T-helper 1 cell treated with Interleukin-12 subunit alpha and Interleukin-12 subunit beta and Interleukin-4 antibody, amounts not matched to agents 30 μg/mL and 1 μg/mL, for 36 hours (primary cell): ENCODE data around the gene SDK2.

Source experiments
- H3K27ac Mint-ChIP-seq: one replicate; pipeline ENCODE4 v1.8.0; 2021; ENCODE audit warnings: mild to moderate bottlenecking, mixed read lengths
- H3K27me3 Mint-ChIP-seq: one replicate; pipeline ENCODE4 v1.8.0; 2021; ENCODE audit warnings: low read depth, mixed read lengths
- H3K36me3 Mint-ChIP-seq: one replicate; pipeline ENCODE4 v1.8.0; 2021; ENCODE audit warnings: low read depth, mixed read lengths
- H3K4me1 Mint-ChIP-seq: one replicate; pipeline ENCODE4 v1.8.0; 2021; ENCODE audit warnings: low read depth, mixed read lengths
- H3K4me3 Mint-ChIP-seq: one replicate; pipeline ENCODE4 v1.8.0; 2021; ENCODE audit warnings: mild to moderate bottlenecking, moderate library complexity, mixed read lengths
- H3K9me3 Mint-ChIP-seq: one replicate; pipeline ENCODE4 v1.8.0; 2021; ENCODE audit warnings: mixed read lengths

SDK2 gene

GRCh38 chr17:73358668-73359067 lies 285.6 kb downstream of the SDK2 start:
- Mint-ChIP-seq H3K4me3 (no peak overlapping the region), H3K27ac (no peak overlapping the region), H3K36me3 (no peaks in the 10 kb centered on the region), H3K4me1 (no peaks in the 10 kb centered on the region), H3K27me3 (no peaks in the 10 kb centered on the region), H3K9me3 (no peaks in the 10 kb centered on the region)

GRCh38 chr17:73357981-73358380 lies 286.3 kb downstream of the SDK2 start:
- no peaks in the 10 kb centered on the region for H3K36me3 Mint-ChIP-seq
- no peak overlapping the region for H3K27ac Mint-ChIP-seq
- H3K27me3 Mint-ChIP-seq, result no peaks in the 10 kb centered on the region
- H3K9me3 Mint-ChIP-seq, result no peaks in the 10 kb centered on the region
- no peak overlapping the region for H3K4me3 Mint-ChIP-seq
- H3K4me1 Mint-ChIP-seq, result no peaks in the 10 kb centered on the region

DNA sequence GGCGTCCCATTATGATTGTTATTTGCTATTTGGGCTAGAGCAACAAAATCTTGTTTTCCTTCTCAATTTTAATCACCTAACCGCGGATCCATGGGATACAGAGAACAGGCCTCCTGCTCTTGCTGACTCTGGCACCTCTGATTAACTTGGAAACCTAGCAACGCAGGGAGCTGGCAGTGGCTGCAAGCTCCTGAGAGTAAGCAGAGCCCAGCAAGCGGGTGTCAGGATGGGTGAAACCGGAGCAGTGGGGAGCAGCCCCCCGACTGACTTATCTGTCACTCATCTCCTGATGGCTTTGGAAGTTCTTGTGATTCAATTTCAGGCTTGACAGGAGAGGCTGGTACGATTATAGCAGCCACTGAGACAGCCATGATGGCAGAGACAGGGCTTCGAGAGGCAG lies 286.9 kb downstream of the SDK2 start:
- H3K4me1 Mint-ChIP-seq, result no peaks in the 10 kb centered on the region
- H3K27ac Mint-ChIP-seq, result no peak overlapping the region
- no peaks in the 10 kb centered on the region for H3K27me3 Mint-ChIP-seq
- H3K36me3 Mint-ChIP-seq, result no peaks in the 10 kb centered on the region
- no peaks in the 10 kb centered on the region for H3K9me3 Mint-ChIP-seq
- H3K4me3 Mint-ChIP-seq, result no peak overlapping the region

- Mint-ChIP-seq H3K36me3 (no peaks in the 10 kb centered on the region), H3K27me3 (no peaks in the 10 kb centered on the region), H3K27ac (no peak overlapping the region), H3K4me1 (no peaks in the 10 kb centered on the region), H3K9me3 (no peaks in the 10 kb centered on the region), H3K4me3 (no peak overlapping the region)
Measured at GRCh38 chr17:73356561-73357170, 287.6 kb downstream of the SDK2 start.

GRCh38 chr17:73354423-73355284 lies 289.6 kb downstream of the SDK2 start:
- H3K27me3 Mint-ChIP-seq, result no peaks in the 10 kb centered on the region
- H3K36me3 Mint-ChIP-seq, result no peaks in the 10 kb centered on the region
- no peaks in the 10 kb centered on the region for H3K9me3 Mint-ChIP-seq
- no peaks in the 10 kb centered on the region for H3K4me1 Mint-ChIP-seq
- H3K27ac Mint-ChIP-seq, result no peak overlapping the region
- no peak overlapping the region for H3K4me3 Mint-ChIP-seq

DNA sequence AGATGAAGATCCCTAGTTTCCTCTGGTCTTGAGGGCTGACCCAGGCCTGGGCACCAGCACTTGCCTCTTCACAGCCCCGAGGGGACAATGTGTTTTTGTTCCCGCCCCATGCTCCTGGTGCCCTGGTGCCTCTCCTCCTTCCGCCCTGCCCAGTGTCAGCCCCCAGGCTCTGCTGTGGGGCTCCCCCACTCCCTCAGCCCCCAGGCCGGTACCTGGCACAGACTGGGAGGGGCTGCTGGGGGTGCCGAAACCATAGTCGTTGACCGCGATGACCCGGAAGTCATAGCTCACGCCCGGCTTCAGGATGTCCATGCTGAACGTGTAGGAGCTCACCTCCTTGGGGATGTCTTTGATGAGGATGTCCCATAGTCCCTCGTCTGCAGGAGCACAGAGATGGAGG lies 292.0 kb downstream of the SDK2 start:
- Mint-ChIP-seq H3K9me3 (no peaks in the 10 kb centered on the region), H3K27me3 (no peaks in the 10 kb centered on the region), H3K27ac (no peak overlapping the region), H3K4me3 (no peak overlapping the region), H3K36me3 (no peaks in the 10 kb centered on the region), H3K4me1 (no peaks in the 10 kb centered on the region)

DNA sequence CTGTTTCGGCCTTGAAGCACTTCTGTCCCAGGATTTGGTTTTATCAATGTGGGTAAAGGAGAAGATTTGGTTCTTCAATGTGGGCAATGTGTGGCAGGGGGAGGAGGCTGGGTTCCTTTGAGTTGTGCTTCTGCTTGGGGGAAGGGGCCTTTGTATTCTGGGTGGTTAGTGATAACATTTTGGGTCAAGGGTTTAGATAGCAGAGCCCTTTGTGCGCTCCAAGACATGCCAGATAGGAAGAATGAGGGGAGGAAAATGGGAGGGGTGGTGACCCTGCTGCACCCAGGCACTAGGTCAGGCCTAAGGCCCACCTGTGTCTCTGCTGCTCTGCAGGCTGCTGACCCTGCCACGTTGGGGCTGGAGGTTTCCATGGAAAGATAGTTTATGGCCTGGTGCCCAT lies 292.5 kb downstream of the SDK2 start:
- Mint-ChIP-seq H3K36me3 (no peaks in the 10 kb centered on the region), H3K27me3 (no peaks in the 10 kb centered on the region), H3K9me3 (no peaks in the 10 kb centered on the region), H3K27ac (no peak overlapping the region), H3K4me1 (no peaks in the 10 kb centered on the region), H3K4me3 (no peak overlapping the region)

DNA sequence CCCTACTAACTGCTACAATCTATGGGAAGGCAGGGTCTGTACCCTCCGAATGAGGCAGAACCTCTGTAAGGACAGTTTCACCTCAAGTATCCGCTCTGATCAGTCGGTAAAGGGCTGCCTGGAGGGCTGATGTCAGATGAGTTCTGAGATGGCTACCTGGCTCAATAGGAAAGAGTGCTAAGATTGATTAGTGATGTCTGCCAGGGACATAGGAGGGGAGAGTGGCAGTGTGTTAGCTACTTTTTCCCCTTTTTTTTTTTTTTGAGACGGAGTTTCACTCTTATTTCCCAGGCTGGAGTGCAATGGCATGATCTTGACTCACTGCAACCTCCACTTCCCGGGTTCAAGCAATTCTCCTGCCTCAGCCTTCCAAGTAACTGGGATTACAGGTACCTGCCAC lies 293.4 kb downstream of the SDK2 start:
- no peak overlapping the region for H3K4me3 Mint-ChIP-seq
- no peaks in the 10 kb centered on the region for H3K4me1 Mint-ChIP-seq
- no peaks in the 10 kb centered on the region for H3K9me3 Mint-ChIP-seq
- no peaks in the 10 kb centered on the region for H3K27me3 Mint-ChIP-seq
- no peaks in the 10 kb centered on the region for H3K36me3 Mint-ChIP-seq
- H3K27ac Mint-ChIP-seq, result no peak overlapping the region

DNA sequence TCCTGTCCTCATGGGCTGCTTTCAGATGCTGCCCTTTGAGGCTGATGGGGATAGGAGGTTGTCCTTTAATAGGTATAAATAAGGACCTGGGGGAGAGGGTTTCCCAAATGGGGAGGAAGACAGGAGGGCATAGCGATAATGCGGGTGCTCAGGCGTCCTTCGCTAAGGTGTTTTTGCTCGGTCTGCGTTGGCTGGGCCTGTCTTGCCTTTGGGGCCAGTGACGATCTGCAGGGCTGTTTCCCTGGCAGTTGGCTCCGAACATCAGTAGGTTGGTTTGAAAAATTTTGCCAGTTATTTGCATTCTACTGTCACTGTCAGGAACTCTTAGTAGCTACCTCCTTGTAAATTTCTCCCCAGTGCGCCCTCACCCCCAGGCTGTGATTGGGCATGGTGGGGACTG lies 294.6 kb downstream of the SDK2 start:
- H3K36me3 Mint-ChIP-seq, result no peaks in the 10 kb centered on the region
- no peaks in the 10 kb centered on the region for H3K4me1 Mint-ChIP-seq
- no peaks in the 10 kb centered on the region for H3K9me3 Mint-ChIP-seq
- H3K27me3 Mint-ChIP-seq, result no peaks in the 10 kb centered on the region
- H3K4me3 Mint-ChIP-seq, result no peak overlapping the region
- H3K27ac Mint-ChIP-seq, result no peak overlapping the region

DNA sequence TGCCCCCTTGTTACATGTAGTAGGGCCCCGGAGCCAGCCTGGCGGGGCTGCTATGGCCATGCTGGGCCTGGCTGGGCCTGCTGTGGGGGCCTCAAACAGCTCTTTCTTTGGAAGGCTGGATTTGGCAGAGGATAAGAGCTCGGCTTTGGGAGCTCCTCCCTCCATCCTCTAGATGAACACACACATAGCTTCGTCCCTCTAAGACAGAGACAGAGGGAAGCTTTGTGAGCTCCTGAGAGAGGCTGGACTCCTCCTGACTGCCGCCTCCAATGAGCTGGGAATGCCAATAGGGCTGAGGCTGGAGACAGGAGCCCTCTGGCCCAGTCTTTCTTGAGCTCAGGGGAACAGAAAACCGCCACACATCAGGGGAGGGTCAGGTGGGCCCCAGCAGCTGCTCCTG lies 295.1 kb downstream of the SDK2 start:
- Mint-ChIP-seq H3K4me3 (no peak overlapping the region), H3K27me3 (no peaks in the 10 kb centered on the region), H3K36me3 (no peaks in the 10 kb centered on the region), H3K27ac (no peak overlapping the region), H3K4me1 (no peaks in the 10 kb centered on the region), H3K9me3 (no peaks in the 10 kb centered on the region)

- Mint-ChIP-seq H3K27ac (no peak overlapping the region), H3K27me3 (no peaks in the 10 kb centered on the region), H3K4me1 (no peaks in the 10 kb centered on the region), H3K9me3 (no peaks in the 10 kb centered on the region), H3K4me3 (no peak overlapping the region), H3K36me3 (no peaks in the 10 kb centered on the region)
Measured at GRCh38 chr17:73348829-73349095, 295.5 kb downstream of the SDK2 start.

GRCh38 chr17:73348018-73348828 lies 296.0 kb downstream of the SDK2 start:
- no peak overlapping the region for H3K4me3 Mint-ChIP-seq
- no peaks in the 10 kb centered on the region for H3K36me3 Mint-ChIP-seq
- H3K27ac Mint-ChIP-seq, result no peak overlapping the region
- no peaks in the 10 kb centered on the region for H3K4me1 Mint-ChIP-seq
- no peaks in the 10 kb centered on the region for H3K27me3 Mint-ChIP-seq
- no peaks in the 10 kb centered on the region for H3K9me3 Mint-ChIP-seq

- Mint-ChIP-seq H3K27ac (no peak overlapping the region), H3K4me3 (no peak overlapping the region), H3K9me3 (no peaks in the 10 kb centered on the region), H3K27me3 (no peaks in the 10 kb centered on the region), H3K4me1 (no peaks in the 10 kb centered on the region), H3K36me3 (no peaks in the 10 kb centered on the region)
Measured at GRCh38 chr17:73347351-73347750, 296.9 kb downstream of the SDK2 start.

DNA sequence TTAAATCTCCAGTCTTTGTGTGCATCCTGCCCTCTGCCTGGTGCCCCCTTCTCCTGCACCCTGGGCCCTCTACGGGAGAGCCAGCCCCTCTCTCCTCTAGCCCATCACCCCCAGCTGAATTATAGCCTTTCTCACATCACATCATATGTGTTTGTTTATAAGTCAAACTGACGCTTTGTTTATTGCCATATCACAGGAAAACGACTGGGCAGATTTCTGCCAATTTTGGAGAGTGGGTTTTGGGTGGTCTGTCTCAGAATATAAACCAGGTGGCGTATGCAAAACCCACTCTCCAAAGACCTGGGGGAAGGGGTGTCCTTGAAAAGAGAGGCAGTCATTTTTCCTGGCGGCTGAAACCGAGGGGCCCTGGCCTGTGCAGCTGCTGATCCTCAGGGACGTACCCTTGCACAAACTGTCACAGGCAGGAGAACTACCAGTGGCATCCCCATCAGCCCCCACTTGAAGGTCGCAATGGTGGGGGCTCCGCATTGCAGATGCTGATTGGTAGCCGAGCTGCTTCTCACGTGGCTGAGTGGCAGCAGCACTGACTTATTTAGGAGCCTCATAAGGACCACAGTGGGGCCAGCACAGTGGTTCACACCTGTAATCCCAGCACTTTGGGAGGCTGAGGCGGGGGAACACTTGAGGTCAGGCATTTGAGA lies 297.6 kb downstream of the SDK2 start:
- no peak overlapping the region for H3K4me3 Mint-ChIP-seq
- no peaks in the 10 kb centered on the region for H3K9me3 Mint-ChIP-seq
- H3K27me3 Mint-ChIP-seq, result no peaks in the 10 kb centered on the region
- H3K27ac Mint-ChIP-seq, result no peak overlapping the region
- no peaks in the 10 kb centered on the region for H3K36me3 Mint-ChIP-seq
- H3K4me1 Mint-ChIP-seq, result no peaks in the 10 kb centered on the region
